NCI-H524 (cell line): ENCODE measurements around the gene TDRD7.

Experiments used
- DNase-seq, 2 experiments: peaks; one replicate each; lab custom pipeline; 2025; lab: John Stamatoyannopoulos, UW

The TDRD7 gene

GRCh38 chr9:97506306-97506705 lies 94.4 kb downstream of the TDRD7 start:
- DNase-seq: no peak

- no peak for DNase-seq
These were observed 94.9 kb downstream of the TDRD7 start for GRCh38 chr9:97506787-97507186.

- DNase-seq: no peak
These were observed 95.6 kb downstream of the TDRD7 start for GRCh38 chr9:97507428-97507984.

- no peak for DNase-seq
These were observed 97.0 kb downstream of the TDRD7 start for GRCh38 chr9:97508852-97509251.

- DNase-seq: no peak
These were observed 99.1 kb downstream of the TDRD7 start for GRCh38 chr9:97510797-97511654.

GRCh38 chr9:97511655-97512427 lies 99.9 kb downstream of the TDRD7 start:
- DNase-seq: no peak

GRCh38 chr9:97512966-97513560 lies 101.2 kb downstream of the TDRD7 start:
- DNase-seq: no peak

GRCh38 chr9:97514531-97514930 lies 102.6 kb downstream of the TDRD7 start:
- DNase-seq: no peak

GRCh38 chr9:97515662-97516061 lies 103.8 kb downstream of the TDRD7 start:
- no peak for DNase-seq

GRCh38 chr9:97516111-97516510 lies 104.2 kb downstream of the TDRD7 start:
- no peak for DNase-seq

GRCh38 chr9:97517331-97518089 lies 105.6 kb downstream of the TDRD7 start:
- DNase-seq: no peak

GRCh38 chr9:97518166-97518908 lies 106.4 kb downstream of the TDRD7 start:
- DNase-seq: no peak

GRCh38 chr9:97518909-97519307 lies 107.0 kb downstream of the TDRD7 start:
- DNase-seq: no peak

- no peak for DNase-seq
These were observed 107.6 kb downstream of the TDRD7 start for GRCh38 chr9:97519441-97519970.

- DNase-seq: no peak
These were observed 109.9 kb downstream of the TDRD7 start for GRCh38 chr9:97521576-97522333.

GRCh38 chr9:97524424-97524823 lies 112.5 kb downstream of the TDRD7 start:
- no peak for DNase-seq

GRCh38 chr9:97525451-97525850 lies 113.6 kb downstream of the TDRD7 start:
- DNase-seq: peak in 1 of 2 experiments; percentile 45

- no peak for DNase-seq
These were observed 115.1 kb downstream of the TDRD7 start for GRCh38 chr9:97526895-97527575.
